GM03348 (cell line): ENCODE measurements around the gene ADAMTSL3.

Experiments
- DNase-seq: peaks from one replicate; pipeline ENCODE4 v3.0.0; 2012; ENCODE audit warnings: low spot score

Gene ADAMTSL3

GRCh38 chr15:83653639-83654378 lies at the start of gene ADAMTSL3:
ADAMTSL3 (plus strand) TSS chr15:83654123; CDS start chr15:83655762, 1,639 bp downstream.
- peak; percentile 76 for DNase-seq

GRCh38 chr15:83604549-83604948 lies 49.4 kb upstream of the ADAMTSL3 start:
- DNase-seq = no peak

GRCh38 chr15:83605111-83605945 lies 48.6 kb upstream of the ADAMTSL3 start:
- DNase-seq = no peak

DNA sequence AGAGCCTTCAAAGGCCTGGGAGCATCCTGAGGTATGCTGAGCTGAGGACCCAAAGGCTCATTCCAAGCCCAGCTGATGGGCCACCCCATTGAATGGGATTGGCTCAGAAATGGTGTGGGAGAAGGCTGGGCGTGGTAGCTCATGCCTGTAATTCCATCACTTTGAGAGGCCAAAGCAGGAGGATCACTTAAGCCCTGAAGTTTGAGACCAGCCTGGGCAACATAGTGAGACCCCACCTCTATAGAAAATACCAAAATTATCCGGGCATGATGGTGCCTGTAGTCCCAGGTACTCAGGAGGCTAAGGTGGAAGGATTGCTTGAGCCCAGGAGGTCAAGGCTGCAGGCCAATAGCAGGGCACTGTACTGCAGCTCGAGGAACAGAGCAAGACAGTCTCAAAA lies 43.8 kb upstream of the ADAMTSL3 start:
- no peak for DNase-seq

DNA sequence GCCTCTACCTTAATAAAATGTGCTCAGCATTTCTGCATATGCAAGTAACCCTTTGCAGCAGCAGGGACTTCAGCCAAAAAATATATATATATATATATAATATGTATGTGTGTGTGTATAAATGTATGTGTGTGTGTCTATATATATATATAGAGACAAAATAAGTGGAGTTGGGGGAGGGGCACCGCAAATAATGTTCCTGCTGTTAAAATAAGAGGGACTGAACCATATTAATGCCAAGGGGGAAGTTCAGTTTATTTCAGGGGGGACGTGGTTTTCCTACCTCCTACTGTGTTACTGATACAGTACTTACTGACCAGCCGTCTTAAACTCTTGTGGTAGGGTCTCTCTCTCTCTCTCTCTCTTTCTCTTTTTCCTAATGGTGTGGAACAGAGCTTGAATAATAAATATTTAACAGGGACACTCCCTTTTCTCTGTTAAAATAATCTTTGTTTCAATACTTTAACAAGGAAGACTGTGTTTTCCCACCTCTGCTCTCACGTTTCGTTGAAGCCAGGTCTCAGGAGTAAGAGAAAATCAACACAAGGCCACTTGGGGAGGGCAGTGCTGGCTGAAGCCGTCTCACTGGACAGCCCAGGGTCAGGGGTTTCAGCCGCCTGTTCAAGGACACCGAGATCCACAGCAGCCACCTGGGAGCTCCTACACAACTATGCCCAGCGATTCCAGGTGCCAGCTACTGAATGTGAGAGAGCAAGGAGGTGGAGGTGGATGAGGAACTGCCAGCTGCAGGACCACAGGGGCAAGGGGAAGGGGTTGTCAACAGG lies 42.8 kb upstream of the ADAMTSL3 start:
- no peak for DNase-seq

DNA sequence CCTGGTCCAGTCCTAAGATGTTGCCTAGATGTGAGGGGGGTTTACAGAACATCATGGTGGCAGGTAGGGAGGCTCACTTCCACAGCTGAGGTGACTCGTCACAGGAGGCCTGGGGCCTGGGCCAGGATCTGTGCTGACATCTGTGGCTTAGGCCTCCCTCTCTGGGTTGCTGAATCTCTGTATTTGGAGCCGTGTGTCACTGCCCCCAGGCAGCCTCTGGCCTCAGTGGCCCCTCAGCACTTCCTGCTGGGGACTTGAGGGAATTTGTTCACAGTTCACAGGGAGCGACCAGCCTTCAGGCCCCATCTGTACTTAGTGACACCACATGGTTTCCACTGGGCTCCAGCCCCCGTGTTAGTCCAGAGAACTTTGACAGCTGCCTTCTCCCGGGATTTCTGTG lies 41.7 kb upstream of the ADAMTSL3 start:
- DNase-seq = no peak

GRCh38 chr15:83612898-83613635 lies 40.9 kb upstream of the ADAMTSL3 start:
- DNase-seq = no peak

DNA sequence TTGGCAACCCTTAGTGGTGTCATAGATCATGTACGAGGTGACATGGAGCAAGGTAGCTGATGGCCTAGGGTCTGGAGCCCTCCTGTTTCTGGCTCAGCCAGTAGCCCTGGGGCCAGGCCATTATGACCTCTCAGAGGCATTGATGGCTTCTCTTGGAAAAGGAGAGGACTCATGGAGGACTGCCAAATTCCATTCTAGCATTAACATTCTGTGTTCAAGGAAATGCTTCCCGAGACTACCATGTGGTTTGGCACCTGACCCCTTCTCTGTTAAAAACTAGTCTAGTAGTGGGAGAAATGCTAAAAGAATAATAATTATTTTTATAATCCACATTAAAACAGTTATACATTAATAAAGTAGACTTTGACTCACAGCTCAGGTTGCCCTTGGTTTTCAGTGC lies 40.2 kb upstream of the ADAMTSL3 start:
- DNase-seq = no peak

- DNase-seq = no peak
Measured at GRCh38 chr15:83616840-83617239, 37.1 kb upstream of the ADAMTSL3 start.

DNA sequence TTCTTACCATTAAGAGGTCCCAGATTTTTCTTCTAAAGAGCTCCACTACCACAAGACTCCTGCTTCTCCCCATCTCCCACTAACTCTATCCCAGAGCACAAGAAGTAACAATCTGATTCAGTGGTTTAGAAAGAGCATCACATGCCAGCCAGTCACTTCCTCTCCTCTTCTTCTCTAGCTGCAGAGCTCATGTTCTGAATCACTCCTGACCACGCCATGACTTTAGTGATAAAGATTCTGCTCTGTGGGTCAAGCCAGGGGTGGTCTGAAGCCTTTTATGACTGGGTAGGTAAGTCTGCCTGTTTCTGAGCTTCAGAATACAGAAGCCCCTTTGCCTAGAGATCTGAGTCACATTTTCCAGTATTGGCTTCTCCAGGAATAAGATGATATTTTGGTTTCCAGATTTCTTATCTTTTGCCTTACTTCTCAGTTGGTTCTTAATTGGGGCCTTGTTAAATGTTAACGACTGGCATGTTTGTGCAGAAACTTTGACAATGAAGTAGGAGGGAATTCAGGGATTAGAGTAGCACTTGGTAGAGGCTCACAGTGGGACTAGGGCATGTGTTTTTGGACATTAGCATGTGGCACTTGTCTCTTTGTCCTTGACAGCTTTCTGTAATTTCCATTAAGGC lies 27.6 kb upstream of the ADAMTSL3 start:
- DNase-seq = no peak

DNA sequence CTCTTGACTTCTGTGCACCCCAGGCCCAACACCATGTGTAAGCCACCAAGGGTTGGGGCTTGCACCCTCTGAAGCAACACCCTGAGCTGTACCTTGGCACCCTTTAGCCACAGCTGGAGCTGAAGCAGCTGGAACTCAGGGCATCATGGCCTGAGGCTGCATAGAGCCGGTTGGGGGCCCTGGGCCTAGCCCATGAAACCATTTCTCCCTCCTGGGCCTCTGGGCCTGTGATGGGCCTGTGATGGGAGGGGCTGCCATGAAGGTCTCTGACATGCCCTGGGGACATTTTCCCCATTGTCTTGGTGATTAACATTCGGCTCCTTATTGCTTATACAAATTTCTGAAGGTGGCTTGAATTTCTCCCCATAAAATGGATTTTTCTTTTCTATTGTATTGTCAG lies 22.4 kb upstream of the ADAMTSL3 start:
- no peak for DNase-seq

- no peak for DNase-seq
Measured at GRCh38 chr15:83643201-83643600, 10.7 kb upstream of the ADAMTSL3 start.

GRCh38 chr15:83644439-83644838 lies 9.5 kb upstream of the ADAMTSL3 start:
- no peak for DNase-seq

DNA sequence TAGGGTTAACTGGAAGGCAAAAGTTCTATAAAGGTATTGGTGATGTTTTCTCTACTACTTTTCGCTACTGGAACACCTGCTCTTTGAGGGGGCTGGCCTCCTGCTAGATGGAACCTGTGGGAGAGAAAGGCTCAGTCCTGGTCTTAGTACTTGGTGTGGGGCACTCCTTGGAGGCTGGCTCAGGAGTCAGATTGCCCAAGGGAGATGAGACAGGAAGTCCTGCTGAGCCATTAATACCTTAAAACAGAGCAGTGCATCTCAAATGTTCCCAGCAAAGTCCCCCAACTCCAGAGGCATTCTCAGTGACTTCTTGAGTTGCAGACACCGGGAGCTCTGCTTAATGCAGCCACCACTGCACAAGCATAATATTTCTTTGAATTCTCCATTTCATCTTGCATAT lies 3.1 kb upstream of the ADAMTSL3 start:
- no peak for DNase-seq

DNA sequence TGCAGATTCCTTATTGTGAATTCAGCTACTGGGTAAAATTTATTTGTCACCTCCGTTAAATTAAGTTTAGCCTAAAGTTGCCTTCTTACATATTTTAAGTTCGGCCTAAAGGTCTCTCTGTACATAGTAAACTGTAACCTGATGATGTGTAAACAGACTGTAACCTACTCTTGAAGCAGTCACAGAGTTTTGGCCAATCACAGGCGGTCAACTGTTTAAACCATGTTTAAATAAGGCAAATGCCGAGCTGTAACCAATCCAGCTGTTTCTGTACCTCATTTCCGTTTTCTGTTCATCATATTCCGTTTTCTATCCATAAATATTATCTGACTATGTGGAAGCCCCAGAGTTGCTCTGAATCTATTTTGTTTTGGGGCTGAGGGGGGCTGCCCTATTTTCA lies 2.4 kb upstream of the ADAMTSL3 start:
- DNase-seq = no peak

- DNase-seq = no peak
Measured at GRCh38 chr15:83652626-83653204, 1.2 kb upstream of the ADAMTSL3 start.

DNA sequence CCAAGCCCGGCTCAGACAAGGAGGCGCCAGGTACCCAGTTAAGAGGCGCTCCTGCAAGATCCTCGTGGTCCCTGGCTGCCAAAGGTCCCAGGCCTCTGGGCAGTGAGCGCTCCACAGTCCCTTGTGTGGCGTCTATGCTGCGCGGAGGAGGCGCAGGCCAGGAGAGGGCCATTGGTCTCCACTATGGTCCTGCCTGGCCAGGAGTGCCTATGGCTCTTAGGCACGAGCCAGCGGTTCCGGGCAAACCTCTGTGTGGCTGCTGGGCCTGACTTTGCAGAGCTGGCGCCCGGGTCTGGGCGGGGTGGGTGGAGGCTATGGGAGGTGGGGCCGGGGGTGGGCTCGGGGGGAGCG lies 660 bp upstream of the ADAMTSL3 start:
- no peak for DNase-seq

- DNase-seq = peak; percentile 22
Measured at GRCh38 chr15:83654379-83655236, 685 bp downstream of the ADAMTSL3 start.

DNA sequence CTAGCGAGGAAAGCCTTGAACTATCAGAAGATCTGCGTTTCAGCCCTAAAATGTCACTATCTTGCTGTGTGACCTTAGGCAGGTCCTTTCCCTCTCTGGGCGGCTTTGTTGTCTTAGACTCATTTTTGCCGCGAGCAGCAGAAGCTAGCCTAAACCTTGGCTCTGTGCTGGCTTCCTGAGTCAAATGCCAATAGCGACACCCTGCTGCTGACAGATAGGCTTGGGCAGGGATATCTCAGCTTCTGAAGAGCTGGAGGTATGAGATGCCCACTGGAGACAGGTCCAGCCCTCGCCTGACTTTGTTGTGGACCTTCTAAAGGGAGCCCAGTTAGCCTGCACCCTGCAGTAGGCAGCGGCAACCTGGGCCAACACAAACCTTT lies 1.3 kb downstream of the ADAMTSL3 start:
- no peak for DNase-seq

GRCh38 chr15:83656192-83656591 lies 2.3 kb downstream of the ADAMTSL3 start:
- DNase-seq = no peak
